HL-60 (cell line): ENCODE results near the gene DNAJC18.
"Not testable (repeated sequence)": the region's sequence is repeated elsewhere in the genome, so short reads cannot be mapped to it uniquely, and the experiment has no call there.

Experiments used
- CTCF ChIP-seq: IDR thresholded peaks from one replicate; pipeline ENCODE4 v1.5.1; 2011; ENCODE audit warnings: low read length, control low read depth, inconsistent platforms; ENCODE audit not compliant: insufficient read depth
- GABPA ChIP-seq: IDR thresholded peaks from 2 replicates; pipeline ENCODE4 v1.6.1; 2012; ENCODE audit warnings: low read depth
- POLR2AphosphoS5 ChIP-seq: IDR thresholded peaks from 2 replicates; pipeline ENCODE4 v1.6.1; 2012; ENCODE audit warnings: low read depth
- SPI1 ChIP-seq: IDR thresholded peaks from 2 replicates; pipeline ENCODE4 v1.6.1; 2012; ENCODE audit warnings: low read depth, mild to moderate bottlenecking, borderline replicate concordance
- TF ChIP-seq, protein P1 (sequence below): IDR thresholded peaks from 2 replicates; pipeline ENCODE4 v1.6.1; 2012; ENCODE audit warnings: low read depth; ENCODE audit not compliant: insufficient replicate concordance

DNA sequence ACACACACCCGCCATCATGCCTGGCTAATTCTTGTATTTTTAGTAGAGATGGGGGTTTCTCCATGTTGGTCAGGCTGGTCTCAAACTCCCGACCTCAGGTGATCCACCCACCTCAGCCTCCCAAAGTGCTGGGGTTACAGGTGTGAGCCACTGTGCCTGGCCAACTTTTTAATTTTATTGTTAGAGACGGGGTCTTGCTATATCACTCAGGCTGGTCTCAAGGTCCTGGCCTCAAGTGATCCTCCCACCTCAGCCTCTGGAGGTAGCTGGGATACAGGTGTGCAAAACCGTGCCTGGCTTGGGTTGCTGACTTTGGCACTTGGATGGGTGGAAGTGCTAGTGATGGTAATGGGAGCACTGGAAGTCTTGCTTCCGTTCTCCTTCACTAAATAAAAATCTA is 30.2 kb downstream of the DNAJC18 start:
- TF ChIP-seq CTCF, POLR2AphosphoS5, GABPA, SPI1: not testable (repeated sequence)
- TF ChIP-seq, protein P1, sequence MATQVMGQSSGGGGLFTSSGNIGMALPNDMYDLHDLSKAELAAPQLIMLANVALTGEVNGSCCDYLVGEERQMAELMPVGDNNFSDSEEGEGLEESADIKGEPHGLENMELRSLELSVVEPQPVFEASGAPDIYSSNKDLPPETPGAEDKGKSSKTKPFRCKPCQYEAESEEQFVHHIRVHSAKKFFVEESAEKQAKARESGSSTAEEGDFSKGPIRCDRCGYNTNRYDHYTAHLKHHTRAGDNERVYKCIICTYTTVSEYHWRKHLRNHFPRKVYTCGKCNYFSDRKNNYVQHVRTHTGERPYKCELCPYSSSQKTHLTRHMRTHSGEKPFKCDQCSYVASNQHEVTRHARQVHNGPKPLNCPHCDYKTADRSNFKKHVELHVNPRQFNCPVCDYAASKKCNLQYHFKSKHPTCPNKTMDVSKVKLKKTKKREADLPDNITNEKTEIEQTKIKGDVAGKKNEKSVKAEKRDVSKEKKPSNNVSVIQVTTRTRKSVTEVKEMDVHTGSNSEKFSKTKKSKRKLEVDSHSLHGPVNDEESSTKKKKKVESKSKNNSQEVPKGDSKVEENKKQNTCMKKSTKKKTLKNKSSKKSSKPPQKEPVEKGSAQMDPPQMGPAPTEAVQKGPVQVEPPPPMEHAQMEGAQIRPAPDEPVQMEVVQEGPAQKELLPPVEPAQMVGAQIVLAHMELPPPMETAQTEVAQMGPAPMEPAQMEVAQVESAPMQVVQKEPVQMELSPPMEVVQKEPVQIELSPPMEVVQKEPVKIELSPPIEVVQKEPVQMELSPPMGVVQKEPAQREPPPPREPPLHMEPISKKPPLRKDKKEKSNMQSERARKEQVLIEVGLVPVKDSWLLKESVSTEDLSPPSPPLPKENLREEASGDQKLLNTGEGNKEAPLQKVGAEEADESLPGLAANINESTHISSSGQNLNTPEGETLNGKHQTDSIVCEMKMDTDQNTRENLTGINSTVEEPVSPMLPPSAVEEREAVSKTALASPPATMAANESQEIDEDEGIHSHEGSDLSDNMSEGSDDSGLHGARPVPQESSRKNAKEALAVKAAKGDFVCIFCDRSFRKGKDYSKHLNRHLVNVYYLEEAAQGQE, result not testable (repeated sequence)
